Measurements from ENCODE around the gene MOB1A.
"Not testable (repeated sequence)": the region's sequence is repeated elsewhere in the genome, so short reads cannot be mapped to it uniquely, and the experiment has no call there.

MOB1A gene

DNA sequence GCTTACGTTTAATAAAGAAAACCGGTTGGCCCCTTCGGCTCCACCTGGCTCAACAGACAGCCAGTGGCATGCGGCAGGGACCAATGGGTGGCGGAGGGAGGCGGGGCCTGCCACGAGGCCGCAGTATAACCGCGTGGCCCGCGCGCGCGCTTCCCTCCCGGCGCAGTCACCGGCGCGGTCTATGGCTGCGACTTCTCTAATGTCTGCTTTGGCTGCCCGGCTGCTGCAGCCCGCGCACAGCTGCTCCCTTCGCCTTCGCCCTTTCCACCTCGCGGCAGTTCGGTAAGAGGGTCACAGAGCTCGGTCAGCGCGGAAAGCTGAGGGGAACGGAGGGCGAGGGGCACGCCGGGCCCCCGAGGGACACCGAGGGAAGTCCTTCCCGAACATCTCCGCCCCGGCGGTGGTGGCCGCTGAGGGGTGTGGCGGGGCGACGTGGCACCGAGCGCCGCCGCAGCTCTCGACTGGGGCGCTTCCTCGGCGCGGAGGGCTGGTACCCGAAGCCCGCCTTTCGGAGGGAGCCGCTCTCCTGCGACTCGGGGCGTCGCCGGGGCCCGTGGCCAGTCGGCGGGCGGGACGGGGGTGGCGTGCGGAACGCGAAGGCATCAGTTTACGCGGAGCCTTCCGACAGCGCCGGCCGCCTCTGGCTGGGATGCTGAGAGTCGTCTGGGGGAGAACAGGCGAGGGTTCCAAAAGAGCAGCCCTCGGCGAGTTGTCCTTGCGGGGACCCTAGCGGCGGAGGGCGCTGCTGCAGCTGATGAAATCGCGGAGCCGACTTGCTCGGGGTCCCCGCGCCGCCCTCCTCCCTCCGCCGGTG lies 20.0 kb upstream of the MOB1A start, which contains the start of gene MTHFD2:
MTHFD2 (plus strand) TSS at position 155 of the 814 bp plus-strand sequence; CDS start at position 182, 27 bp downstream.
- peak; percentile 85 for DNase-seq

DNA sequence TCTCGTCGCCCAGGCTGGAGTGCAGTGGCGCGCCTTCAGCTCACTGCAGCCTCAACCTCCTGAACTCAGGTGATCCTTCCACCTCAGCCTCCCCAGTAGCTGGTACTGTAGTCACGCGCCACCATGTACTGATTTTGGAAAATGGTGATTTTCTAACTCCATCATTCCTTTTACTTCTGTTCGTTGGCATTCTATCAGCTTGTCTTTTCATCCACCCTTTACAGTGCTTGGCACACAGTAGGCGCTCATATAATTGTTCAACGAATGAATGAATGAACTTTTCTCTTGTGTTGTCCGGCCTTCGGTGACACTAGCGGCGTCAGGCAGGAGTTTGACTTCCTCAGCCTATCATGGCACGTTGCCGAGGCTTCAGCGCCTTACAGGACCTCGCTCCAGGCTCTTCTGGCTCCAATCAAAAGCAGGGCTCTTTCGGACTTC lies 19.4 kb upstream of the MOB1A start:
- no peak for DNase-seq

DNA sequence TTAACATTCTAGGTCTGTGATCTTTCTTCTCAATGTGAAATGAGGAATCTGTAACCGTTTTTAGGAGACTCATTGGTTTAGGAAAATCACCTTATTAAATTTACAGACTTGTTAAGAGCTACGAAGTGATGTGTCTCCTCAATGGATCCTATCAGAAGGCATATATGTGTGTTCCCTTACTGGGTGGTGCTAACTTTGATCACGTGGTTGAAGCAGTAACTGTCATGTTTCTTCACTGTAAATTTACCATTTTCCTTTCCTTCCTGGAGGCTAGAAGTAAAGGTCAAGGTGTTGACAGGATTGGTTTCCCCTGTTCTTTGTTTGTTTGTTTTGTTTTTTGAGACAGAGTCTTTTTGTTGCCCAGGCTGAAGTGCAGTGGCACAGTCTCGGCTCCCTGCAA lies 18.4 kb upstream of the MOB1A start:
- DNase-seq = no peak

DNA sequence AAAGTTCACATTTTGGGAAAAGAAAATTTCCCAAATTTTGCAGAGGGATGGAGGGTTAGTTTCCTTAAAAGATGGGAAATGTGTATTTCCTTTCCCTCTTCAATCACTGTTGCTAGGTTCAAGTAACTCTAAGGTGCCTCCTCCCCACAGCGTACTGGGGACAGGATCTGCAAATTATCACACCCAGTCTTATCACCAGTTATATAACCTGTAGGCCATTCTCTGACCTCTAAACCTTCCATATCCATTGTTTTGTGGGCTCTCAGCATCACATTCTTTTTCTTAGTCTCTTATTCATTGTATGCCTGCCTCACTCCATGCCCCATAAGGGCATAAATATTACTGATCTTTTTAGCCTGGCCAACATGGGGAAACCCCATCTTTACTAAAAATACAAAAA lies 16.1 kb upstream of the MOB1A start:
- no peak for DNase-seq

DNA sequence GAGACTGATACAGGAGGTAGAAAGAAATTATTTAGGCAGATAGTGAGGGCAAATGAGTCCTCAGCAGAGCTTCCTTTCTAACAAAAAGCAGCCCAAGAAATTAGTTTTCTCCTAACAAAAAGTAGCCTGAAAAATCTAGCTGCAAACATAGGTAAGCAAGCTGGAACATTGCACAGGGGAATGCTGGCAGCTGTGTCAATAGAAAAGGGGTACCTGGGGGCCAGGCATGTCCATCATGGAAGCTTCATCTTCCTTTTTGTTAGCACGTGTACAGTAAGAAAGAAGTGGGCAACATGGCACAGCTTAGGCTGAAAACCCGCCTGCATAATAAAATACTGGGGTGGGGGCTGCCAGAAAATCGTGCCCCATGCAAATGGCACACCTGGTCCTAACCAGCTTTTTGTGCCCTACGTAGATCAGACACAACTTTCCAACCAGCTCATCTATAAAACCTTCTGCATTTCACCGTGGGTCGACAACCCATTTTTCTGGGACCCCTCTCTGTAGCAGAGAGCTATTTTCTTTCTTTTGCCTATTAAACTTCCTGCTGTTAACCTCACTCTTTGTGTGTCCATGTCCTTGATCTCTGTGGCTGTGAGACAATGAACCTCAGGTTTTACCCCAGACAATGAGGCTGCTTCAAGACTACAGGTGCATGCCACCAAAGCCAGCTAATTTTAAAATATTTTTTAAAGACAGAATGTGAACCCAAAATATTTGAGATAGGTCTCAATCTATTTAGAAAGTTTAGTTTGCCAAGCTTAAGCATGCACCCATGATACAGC lies 13.1 kb upstream of the MOB1A start:
- no peak for DNase-seq

DNA sequence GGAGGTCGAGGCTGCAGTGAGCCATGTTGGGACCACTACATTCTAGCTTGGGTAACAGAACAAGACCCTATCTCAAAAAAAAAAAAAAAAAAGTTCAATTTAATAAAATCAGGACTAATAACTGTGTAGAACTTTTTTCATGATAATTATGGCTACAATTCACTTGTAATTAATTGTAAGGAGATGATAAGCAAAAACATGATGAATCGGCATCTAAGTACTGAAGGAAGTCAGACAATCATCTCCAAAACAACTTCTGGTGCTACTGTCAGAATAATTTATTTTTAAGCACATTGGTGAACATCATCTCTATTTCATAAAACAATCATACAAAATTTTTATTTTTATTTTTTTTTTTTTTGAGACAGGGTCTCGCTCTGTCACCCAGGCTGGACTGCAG lies 10.0 kb upstream of the MOB1A start:
- DNase-seq = no peak

DNA sequence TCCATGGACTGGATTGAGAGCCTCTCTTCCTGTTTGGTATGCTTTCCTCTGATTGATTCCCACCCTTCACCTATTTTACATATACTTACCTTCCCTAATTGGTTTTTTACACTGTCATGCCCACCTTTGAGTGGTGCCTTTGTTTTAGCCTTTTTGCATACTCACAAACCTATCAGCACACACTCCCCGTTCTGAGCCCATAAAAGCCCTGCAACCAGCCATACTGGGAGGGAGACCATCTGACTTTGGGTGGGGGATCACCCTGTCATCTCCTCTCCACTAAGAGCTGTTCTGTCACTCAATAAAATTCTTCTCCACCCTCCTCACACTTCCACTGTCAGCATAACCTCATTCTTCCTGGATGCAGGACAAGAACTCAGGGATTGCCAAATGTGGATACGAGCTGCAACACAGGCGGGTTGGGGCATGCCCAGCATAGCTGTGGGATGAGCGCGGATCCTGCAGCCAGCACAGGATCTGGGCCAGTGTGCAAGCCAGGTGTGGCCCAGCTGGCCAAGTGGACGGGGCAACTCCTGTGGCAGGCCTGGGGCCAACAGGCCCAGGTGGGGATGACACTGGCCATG lies 9.4 kb upstream of the MOB1A start:
- DNase-seq = no peak

DNA sequence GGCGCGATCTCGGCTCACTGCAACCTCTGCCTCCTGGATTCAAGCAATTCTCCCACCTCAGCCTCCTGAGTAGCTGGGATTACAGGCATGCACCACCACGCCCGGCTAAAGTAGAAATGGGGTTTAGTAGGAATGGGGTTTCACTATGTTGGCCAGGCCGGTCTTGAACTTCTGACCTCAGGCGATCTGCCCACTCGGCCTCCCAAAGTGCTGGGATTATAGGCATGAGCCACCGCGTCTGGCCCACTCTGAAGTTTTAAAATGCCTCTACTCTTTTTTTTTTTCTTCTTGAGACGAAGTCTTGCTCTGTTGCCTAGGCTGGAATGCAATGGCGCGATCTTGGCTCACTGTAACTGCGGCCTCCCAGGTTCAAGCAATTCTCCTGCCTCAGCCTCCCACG lies 8.0 kb upstream of the MOB1A start:
- not testable (repeated sequence) for DNase-seq

DNA sequence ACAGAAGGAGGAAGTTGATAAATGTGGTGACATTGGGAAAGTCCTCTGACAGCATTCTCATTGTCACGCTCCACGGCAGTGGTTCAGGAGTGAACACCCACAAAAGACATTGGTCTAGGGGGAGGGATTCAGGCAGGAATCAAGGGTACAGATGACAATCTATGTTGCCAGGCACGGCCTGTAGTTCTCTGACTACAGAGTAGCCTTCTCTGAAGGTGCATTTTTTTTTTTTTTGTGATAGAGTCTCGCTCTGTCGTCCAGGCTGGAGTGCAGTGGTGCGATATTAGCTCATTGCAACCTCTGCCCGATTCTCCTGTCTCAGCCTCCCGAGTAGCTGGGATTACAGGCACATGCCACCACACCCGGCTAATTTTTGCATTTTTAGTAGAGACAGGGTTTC lies 7.4 kb upstream of the MOB1A start:
- peak; percentile 32 for DNase-seq

DNA sequence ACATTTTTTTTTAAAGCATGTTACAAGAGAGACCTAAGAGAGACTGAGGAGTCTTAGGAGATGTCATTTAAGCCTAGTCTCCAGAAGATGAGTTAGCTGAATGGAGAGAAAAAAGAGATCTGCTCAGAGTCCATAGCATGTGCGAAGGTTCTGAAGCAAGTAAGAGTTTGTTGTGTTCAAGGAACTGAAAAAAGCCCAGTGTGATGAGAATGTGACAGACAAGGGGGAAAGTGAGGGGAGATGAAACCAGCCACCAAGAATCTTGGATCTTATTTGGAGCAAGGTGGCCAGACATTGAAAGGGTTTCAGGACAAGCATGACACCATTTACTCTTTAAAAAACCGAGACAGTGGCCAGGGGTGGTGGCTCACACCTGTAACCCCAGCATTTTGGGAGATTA lies 5.2 kb upstream of the MOB1A start:
- DNase-seq = no peak

DNA sequence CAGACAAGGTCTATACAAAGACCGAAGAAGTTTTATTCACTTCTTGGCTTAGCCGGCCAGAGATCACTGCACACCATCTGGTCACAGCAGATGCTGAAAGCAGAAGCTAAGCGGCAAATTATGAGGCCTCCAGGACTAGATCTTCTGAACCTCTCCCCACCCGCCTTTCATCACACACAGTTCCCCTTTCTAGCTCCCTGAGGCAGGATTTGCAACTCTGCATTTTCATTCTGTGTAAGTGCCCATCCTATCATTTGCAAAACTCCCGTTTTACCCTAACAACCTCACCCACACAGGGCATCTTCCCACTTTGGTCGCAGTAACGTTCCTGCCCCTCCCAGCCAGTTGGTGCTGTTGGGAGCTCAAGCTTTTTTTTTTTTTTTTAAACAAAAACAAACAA lies 3.1 kb upstream of the MOB1A start:
- peak; percentile 70 for DNase-seq

DNA sequence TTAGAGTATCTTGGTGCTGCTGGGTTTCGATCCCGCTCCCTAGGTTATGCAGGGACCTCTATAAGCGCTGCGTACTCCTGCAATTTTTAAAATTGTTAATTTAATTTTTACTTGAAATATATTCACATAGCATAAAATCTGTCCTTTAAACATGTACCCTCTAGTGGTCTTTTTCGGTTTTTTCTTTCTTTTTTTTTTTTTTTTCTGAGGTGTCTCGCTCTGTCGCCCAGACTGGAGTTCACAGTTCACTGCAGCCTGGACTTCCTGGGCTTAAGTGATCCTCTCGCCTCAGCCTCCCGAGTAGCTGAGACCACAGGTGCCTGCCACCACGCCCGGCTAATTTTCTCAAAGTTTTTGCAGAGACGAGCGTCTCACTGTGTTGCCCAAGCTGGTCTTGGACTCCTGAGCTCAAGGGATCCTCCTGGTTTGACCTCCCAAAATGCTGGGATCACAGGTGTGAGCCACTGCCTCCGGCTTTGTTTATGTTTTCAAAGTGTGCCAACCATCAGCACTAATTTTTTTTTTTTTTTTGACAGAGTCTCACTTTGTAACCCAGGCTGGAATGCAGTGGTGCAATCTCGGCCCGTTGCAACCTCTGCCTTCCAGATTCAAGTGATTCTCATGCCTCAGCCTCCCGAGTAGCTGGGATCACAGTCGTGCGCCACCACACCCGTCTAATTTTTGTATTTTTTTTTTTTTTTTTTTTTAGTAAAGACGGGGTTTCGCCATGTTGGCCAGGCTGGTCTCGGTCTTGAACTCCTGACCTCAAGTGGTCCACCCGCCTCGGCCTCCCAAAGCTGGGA lies 585 bp upstream of the MOB1A start:
- no peak for DNase-seq

DNA sequence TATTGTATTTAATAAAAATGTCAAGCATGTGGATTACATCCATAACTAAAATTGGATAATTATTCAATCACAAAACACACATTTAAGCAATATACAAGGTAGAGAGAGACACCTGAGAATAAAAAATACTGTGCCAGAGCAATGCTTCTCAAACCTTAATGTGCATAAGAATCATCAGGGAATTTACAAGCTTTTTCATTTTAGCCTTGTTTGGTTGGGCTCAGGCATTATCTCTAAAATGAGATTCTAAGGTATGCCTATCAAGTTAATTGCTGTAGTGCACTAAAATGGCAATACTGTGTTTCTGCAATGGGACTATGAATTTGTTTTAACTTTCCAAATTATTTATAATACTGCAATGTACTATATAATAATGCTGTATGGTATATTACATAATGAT lies 983 bp downstream of the MOB1A start:
- no peak for DNase-seq

DNA sequence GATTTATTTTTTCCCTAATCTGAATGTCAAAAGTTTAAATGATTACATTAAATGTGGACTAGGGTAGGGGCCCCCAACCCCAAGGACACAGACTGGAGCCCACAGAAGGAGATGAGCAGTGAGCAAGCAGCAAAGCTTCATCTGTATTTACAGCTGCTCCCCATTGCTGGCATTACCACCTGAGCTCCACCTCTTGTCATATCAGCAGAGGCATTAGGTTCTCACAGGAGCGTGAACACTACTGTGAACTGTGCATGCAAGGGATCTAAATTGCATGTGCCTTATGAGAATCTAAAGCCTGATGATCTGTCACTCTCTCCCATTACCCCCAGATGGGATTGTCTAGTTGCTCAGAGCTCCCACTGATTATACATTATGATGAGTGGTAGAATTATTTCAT lies 3.8 kb downstream of the MOB1A start:
- DNase-seq = no peak

DNA sequence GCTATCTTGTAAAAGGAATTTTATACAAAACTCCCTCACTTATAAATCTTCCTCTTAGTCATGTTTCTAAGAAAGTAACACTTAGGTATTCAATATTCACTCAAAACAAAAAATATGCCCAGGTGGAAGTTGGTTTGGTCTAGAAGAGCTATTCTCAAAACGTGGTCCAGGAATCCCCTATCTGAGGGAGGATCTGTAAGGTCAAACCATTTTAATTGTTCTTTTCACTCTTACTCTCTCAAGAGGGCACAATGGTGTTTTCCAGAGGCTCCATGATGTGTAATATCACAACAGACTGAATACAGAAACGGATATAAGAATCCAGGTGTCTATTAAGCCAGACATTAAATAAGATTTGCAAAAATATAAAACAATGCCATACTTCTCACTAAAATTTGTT lies 9.9 kb downstream of the MOB1A start:
- no peak for DNase-seq

DNA sequence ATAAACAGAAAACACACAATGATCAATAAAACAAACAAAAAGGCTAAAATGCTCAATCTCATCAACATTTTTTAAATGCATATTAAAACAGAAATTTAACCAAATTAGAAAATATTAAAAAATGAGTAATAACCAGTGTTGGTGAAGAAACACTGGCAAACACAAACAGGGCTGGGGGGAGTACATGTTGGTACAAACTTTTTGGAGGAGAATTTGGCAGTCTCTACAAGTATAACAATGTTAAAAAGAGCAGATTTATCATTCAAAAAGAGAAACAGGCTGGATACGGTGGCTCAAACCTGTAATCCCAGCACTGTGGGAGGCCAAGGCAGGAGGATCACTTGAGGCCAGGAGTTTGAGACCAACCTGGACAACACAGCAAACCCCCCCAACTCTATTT lies 13.9 kb downstream of the MOB1A start:
- DNase-seq = no peak

DNA sequence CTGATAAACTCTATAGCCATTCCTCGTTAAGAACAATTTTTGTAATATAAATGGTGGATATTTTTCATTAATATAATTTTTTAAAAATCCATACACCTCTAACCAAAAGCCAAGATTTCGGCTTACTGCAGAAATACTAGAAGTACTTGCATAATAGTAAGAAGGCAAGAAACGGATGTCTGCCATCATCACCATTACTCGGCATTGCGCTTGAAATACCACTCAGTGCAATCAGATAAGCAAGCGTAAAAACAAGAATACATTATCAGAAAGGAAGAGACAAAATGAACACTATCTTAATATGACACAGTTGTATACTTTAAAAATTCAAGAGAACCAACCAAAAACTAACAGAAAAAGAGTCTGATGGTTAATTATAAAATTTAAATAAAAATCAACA lies 15.7 kb downstream of the MOB1A start:
- DNase-seq = no peak

DNA sequence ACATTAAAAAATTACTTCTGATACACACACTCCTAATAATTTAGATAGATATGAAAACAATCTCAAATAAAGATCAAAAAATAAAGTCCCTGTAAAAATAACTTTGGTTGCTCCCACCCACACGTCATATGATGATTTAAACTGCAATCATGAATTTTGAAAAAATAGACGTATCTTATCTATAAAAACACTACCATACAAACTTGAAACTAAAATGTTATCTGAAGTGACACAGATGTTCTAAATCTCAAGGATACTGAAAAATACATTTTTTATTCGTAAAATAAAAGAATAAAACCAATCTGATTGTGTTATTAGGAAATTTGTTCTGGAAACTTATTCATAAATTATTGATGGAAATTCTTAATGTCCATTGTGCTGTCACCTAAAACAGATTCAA lies 22.8 kb downstream of the MOB1A start:
- DNase-seq = no peak

DNA sequence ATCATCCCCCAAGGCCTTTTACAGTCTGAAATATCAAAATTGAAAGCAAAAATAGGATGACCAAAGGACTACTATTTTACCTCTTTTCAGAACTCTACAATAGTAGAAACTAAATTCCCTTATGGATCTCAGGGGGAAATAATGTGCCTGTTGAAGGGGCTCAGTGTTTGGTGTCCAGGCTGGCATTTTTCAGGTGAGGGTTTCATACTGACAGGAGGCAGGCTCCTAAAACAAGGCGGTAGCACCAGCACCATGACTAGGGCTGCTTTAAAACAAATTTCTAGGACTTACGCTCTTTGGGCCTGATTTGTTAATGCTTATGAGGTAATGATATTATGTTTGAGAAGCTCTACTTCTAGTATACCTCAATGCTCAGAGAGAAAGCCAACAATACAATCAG lies 25.7 kb downstream of the MOB1A start:
- DNase-seq = no peak

DNA sequence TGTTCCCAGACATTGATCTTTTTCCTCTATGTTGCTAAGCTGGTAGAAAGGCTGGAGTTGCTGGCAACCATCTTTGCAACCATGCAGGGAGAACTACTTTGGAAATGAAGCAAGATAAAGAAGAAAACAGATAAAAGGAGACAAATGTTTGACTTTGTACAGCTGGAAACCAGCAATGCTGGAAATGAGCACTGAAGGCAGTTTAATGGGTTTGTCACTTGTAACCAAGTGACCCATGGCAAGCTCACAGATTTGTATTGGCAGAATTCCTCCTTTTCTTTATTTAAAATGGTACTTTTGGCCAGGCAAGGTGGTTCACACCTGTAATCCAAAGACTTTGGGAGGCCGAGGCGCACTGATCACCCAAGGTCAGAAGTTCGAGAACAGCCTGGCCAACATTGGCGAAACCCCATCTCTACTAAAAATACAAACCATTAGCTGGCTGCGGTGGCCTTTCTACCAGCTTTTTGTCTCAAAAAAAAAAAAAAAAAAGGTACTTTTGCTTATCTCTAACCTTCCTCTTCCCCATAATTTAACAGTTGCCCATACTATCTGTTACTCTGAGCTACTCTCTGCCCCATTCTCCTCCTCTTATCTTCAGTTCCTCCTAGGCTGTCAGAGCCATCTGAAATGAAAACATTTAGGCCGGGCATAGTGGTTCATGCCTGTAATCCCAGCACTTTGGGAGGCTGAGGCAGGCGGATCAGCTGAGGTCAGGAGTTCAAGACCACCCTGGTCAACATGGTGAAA lies 28.9 kb downstream of the MOB1A start:
- no peak for DNase-seq

DNA sequence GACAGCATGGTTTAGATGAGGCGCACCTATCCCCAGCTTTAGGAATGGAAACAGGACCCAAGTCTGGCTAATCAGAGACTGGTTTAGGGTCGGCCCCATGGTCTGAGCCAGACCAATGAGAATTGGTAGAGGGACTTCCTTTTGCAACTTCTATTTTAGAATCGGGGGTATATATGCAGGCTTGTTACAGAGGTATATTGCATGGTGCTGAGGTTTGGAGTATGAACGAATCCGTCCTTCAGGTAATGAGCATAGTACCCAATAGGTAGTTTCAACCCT lies 29.5 kb downstream of the MOB1A start:
- no peak for DNase-seq

DNA sequence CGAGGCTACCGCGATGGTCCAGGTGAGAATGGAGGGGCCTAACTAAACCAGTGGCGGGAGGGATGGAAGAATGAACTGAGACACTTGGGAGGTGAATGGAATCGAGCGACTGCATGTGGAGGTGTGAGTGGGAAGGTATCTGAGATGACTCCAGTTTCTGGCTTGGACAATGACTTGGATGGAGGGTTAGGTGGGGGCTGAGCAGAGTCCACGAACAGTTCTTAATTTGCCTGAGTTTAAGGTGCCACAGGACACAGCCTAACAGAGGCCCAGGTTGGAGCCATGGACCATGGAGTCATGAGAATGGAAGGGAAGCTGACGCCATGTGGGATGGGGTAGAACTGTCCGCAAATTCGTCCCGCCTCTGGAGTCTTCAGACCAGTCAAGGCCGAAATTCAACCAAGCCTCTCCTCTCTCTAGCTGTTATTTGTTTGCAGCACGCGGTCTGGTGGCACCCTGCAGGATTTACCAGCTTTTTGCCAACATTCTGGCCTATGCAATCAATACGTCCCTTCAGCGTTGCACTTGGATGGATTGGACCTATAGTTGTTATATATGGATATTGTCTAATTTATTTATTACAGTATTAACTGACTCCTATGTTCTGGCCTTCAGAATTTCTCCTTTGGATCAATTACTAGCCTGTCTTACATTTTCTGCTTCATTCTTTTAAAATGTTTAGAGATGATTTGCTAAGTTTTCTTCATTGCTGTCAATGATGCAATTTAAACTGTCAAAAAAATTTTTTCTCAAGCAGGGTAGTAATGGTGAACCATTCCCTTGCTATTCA lies 30.0 kb downstream of the MOB1A start:
- DNase-seq = no peak
